Stomach (tissue), 4 donors: Measurements from ENCODE around the gene MARCHF3.

Source experiments
- CTCF ChIP-seq, 7 experiments: fragments of 450-650 bp in 4 of 7; fragments of 200-600 bp in 3 of 7; sonication (generic) in 3 of 7; IDR thresholded peaks; one replicate each; pipeline ENCODE4 v1.5.1; 2016 to 2019; ENCODE audit warnings: antibody characterized with exemption in 7 of 7, control low read depth in 2 of 7, mild to moderate bottlenecking in 1 of 7
- EP300 ChIP-seq: sonication (generic); formaldehyde crosslinking; IDR thresholded peaks from one replicate; pipeline ENCODE4 v1.6.1; 2017; ENCODE audit warnings: antibody characterized with exemption
- POLR2A ChIP-seq, 4 donors: fragments of 450-650 bp; IDR thresholded peaks; one replicate each; pipeline ENCODE4 v1.6.1; 2016; ENCODE audit warnings: antibody characterized with exemption in 4 of 4, control low read depth in 2 of 4, mild to moderate bottlenecking in 1 of 4, moderate library complexity in 1 of 4
- POLR2AphosphoS5 ChIP-seq, 3 donors: sonication (generic); formaldehyde crosslinking; IDR thresholded peaks; one replicate each; pipeline ENCODE4 v1.6.1; 2016; ENCODE audit warnings: antibody characterized with exemption in 3 of 3

DNA sequence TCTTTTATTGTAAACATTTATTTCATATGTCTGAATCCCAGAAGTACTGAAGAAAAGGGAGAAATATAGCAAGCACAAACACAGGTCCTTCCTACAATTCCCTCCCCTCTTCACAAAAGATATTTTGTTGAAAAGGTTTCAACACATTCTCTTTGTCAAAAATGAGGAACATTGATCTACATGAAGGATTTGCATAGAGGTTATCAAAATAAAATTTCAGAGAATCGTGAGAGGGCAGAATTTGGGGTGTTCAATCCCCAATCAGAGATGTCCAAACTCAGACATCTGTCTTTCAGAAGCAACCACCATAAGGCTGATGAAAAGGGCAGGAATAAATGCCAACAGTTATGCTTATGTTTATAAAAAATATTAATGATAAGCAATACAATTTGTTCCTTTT is 69.2 kb downstream of the MARCHF3 start:
- TF ChIP-seq CTCF (IDR thresholded peaks at IDR 0.05), result no peak
- TF ChIP-seq POLR2A (IDR thresholded peaks at IDR 0.05), result no peak
- no peak for TF ChIP-seq POLR2AphosphoS5 (IDR thresholded peaks at IDR 0.05)
- TF ChIP-seq EP300, result no peak
